ENCODE measurements around the gene IL1RAPL1. TPM values are rescaled to one million over a fixed set of nuclear protein-coding genes. Genes with fewer than 3 reads are reported as not detected.

Gene IL1RAPL1
- total and polyA plus RNA-seq, 2 donors (not counting 1 experiment from before 2014, with no cell fraction given) = 0.25 to 2.8 TPM

DNA sequence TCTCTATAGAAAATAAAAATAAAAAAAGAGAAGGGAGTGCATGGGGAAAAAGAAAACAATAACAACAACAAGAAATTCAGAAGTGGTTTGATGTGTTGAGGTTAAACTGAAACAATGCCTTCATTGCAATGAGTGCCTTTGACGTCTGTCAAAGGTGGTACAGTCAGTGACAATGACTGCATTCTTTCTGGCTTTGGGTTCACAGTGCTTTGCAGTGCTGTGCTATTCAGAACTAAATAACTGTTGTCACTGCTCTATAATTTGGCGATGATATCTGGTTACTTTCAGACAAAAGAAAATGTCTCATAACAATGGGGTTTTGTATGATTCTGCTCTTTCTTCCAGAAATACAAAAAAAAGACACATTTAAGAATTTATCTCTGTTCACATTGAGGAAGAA lies 1139.6 kb downstream of the IL1RAPL1 start:
- no peak overlapping the region for H3K9ac ChIP-seq (ENCODE audit: insufficient read depth, low read length)
- no peaks in the 10 kb centered on the region for H3K4me1 ChIP-seq (ENCODE audit: control insufficient read depth, extremely low read depth, insufficient read depth, low read length)
- no peak overlapping the region for H3K4me2 ChIP-seq (ENCODE audit: extremely low read depth, insufficient read depth, low read length)
- H3K36me3 ChIP-seq (ENCODE audit: control insufficient read depth, insufficient read depth, low read length) = no peaks in the 10 kb centered on the region
- no peak for DNase-seq (ENCODE audit: low read depth in 2 of 2)
- no peaks in the 10 kb centered on the region for H3K79me2 ChIP-seq (ENCODE audit: control insufficient read depth, insufficient read depth, low read length)
- H3K27ac ChIP-seq (ENCODE audit: insufficient read depth, low read length) = no peak overlapping the region
- no peaks in the 10 kb centered on the region for H3K27me3 ChIP-seq (ENCODE audit: control insufficient read depth, insufficient read depth, low read length)
- H3K4me3 ChIP-seq (replicated peaks in 1 of 4; ENCODE audit: control extremely low read depth in 1 of 4, insufficient read depth in 1 of 4, low read depth in 3 of 4, low read length in 4 of 4) = no peak overlapping the region
- no peak overlapping the region for H2AFZ ChIP-seq (ENCODE audit: low read length)
- TF ChIP-seq EZH2 (IDR thresholded peaks at IDR 0.05; ENCODE audit: low read length, missing control alignments) = no peak
- TF ChIP-seq, protein P1, sequence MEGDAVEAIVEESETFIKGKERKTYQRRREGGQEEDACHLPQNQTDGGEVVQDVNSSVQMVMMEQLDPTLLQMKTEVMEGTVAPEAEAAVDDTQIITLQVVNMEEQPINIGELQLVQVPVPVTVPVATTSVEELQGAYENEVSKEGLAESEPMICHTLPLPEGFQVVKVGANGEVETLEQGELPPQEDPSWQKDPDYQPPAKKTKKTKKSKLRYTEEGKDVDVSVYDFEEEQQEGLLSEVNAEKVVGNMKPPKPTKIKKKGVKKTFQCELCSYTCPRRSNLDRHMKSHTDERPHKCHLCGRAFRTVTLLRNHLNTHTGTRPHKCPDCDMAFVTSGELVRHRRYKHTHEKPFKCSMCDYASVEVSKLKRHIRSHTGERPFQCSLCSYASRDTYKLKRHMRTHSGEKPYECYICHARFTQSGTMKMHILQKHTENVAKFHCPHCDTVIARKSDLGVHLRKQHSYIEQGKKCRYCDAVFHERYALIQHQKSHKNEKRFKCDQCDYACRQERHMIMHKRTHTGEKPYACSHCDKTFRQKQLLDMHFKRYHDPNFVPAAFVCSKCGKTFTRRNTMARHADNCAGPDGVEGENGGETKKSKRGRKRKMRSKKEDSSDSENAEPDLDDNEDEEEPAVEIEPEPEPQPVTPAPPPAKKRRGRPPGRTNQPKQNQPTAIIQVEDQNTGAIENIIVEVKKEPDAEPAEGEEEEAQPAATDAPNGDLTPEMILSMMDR (conservative IDR thresholded peaks at IDR 0.05 in 1 of 2, IDR thresholded peaks at IDR 0.05 in 1 of 2; ENCODE audit: low read depth in 1 of 2, low read length in 2 of 2) = no peak
- H4K20me1 ChIP-seq (ENCODE audit: control insufficient read depth, extremely low read depth, insufficient read depth, low read length) = no peaks in the 10 kb centered on the region
- no peaks in the 10 kb centered on the region for H3K9me3 ChIP-seq (ENCODE audit: control insufficient read depth, insufficient read depth, low read depth, low read length)

GRCh38 chrX:29728639-29729038 lies 1141.4 kb downstream of the IL1RAPL1 start:
- peak in 1 of 2 donors; percentile 61 for DNase-seq (ENCODE audit: low read depth in 2 of 2)
- no peaks in the 10 kb centered on the region for H4K20me1 ChIP-seq (ENCODE audit: control insufficient read depth, extremely low read depth, insufficient read depth, low read length)
- no peaks in the 10 kb centered on the region for H3K36me3 ChIP-seq (ENCODE audit: control insufficient read depth, insufficient read depth, low read length)
- no peak overlapping the region for H3K4me3 ChIP-seq (replicated peaks in 1 of 4; ENCODE audit: control extremely low read depth in 1 of 4, insufficient read depth in 1 of 4, low read depth in 3 of 4, low read length in 4 of 4)
- no peak overlapping the region for H2AFZ ChIP-seq (ENCODE audit: low read length)
- H3K9me3 ChIP-seq (ENCODE audit: control insufficient read depth, insufficient read depth, low read depth, low read length) = no peaks in the 10 kb centered on the region
- H3K9ac ChIP-seq (ENCODE audit: insufficient read depth, low read length) = no peak overlapping the region
- no peaks in the 10 kb centered on the region for H3K27me3 ChIP-seq (ENCODE audit: control insufficient read depth, insufficient read depth, low read length)
- no peak for TF ChIP-seq EZH2 (IDR thresholded peaks at IDR 0.05; ENCODE audit: low read length, missing control alignments)
- TF ChIP-seq, protein P1 (conservative IDR thresholded peaks at IDR 0.05 in 1 of 2, IDR thresholded peaks at IDR 0.05 in 1 of 2; ENCODE audit: low read depth in 1 of 2, low read length in 2 of 2) = no peak
- H3K4me1 ChIP-seq (ENCODE audit: control insufficient read depth, extremely low read depth, insufficient read depth, low read length) = no peaks in the 10 kb centered on the region
- H3K4me2 ChIP-seq (ENCODE audit: extremely low read depth, insufficient read depth, low read length) = no peak overlapping the region
- no peak overlapping the region for H3K27ac ChIP-seq (ENCODE audit: insufficient read depth, low read length)
- no peaks in the 10 kb centered on the region for H3K79me2 ChIP-seq (ENCODE audit: control insufficient read depth, insufficient read depth, low read length)

DNA sequence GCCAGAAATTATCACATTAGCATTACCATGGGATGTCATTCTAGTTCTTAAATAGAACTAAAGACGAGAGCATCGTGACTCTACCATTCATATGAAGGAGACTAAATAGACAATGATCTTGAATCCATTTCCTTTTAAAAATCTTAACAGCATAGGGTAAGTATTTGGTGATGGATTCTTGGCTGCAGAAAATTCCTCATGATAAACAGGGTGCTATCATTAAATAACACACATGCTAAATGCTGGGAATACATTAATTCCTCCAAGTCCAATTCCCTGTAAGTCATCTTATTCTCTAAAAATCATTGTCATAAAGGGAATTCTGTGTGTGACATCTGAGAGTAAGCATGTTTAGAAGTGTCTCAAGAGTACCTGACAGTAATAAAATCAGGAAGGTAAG lies 1157.7 kb downstream of the IL1RAPL1 start:
- TF ChIP-seq, protein P1 (conservative IDR thresholded peaks at IDR 0.05 in 1 of 2, IDR thresholded peaks at IDR 0.05 in 1 of 2; ENCODE audit: low read depth in 1 of 2, low read length in 2 of 2) = no peak
- no peak for TF ChIP-seq EZH2 (IDR thresholded peaks at IDR 0.05; ENCODE audit: low read length, missing control alignments)
- Histone ChIP-seq H3K4me1 (ENCODE audit: control insufficient read depth, extremely low read depth, insufficient read depth, low read length) (no peaks in the 10 kb centered on the region), H4K20me1 (ENCODE audit: control insufficient read depth, extremely low read depth, insufficient read depth, low read length) (no peaks in the 10 kb centered on the region), H3K79me2 (ENCODE audit: control insufficient read depth, insufficient read depth, low read length) (no peaks in the 10 kb centered on the region), H3K9ac (ENCODE audit: insufficient read depth, low read length) (no peak overlapping the region), H2AFZ (ENCODE audit: low read length) (no peak overlapping the region), H3K27ac (ENCODE audit: insufficient read depth, low read length) (no peak overlapping the region), H3K27me3 (ENCODE audit: control insufficient read depth, insufficient read depth, low read length) (no peaks in the 10 kb centered on the region), H3K4me2 (ENCODE audit: extremely low read depth, insufficient read depth, low read length) (no peak overlapping the region), H3K4me3 (replicated peaks in 1 of 4; ENCODE audit: control extremely low read depth in 1 of 4, insufficient read depth in 1 of 4, low read depth in 3 of 4, low read length in 4 of 4) (no peak overlapping the region), H3K9me3 (ENCODE audit: control insufficient read depth, insufficient read depth, low read depth, low read length) (no peaks in the 10 kb centered on the region), H3K36me3 (ENCODE audit: control insufficient read depth, insufficient read depth, low read length) (no peaks in the 10 kb centered on the region)
- no peak for DNase-seq (ENCODE audit: low read depth in 2 of 2)

Measured in fibroblast of lung (primary cell).